Measurements from ENCODE around the gene FOXN3.

- TF ChIP-seq CTCF (IDR thresholded peaks at IDR 0.05) (no peak), POLR2A (IDR thresholded peaks at IDR 0.05) (no peak)
Measured at GRCh38 chr14:89158701-89159100, 258.3 kb downstream of the FOXN3 start.
